HepG2 (cell line): ENCODE data around the gene USP14.
"Not testable (repeated sequence)": the region's sequence is repeated elsewhere in the genome, so short reads cannot be mapped to it uniquely, and the experiment has no call there.

Source experiments
- CTCF ChIP-seq: sonication (generic); formaldehyde crosslinking; IDR thresholded peaks from 2 replicates; pipeline ENCODE4 v1.5.0; 2020; ENCODE audit warnings: mild to moderate bottlenecking, missing genetic modification reagents, moderate library complexity
- PHF20 ChIP-seq: sonication (generic); formaldehyde crosslinking; IDR thresholded peaks from 2 replicates; pipeline ENCODE4 v1.5.0; 2020; ENCODE audit warnings: mild to moderate bottlenecking, missing genetic modification reagents
- ZNF704 ChIP-seq: sonication (generic); formaldehyde crosslinking; IDR thresholded peaks from 2 replicates; pipeline ENCODE4 v1.8.1; 2023; ENCODE audit warnings: mild to moderate bottlenecking, inconsistent platforms, moderate library complexity, missing genetic modification reagents, borderline replicate concordance

GRCh38 chr18:110351-111201 is 47.8 kb upstream of the USP14 start:
- TF ChIP-seq CTCF, PHF20, ZNF704 (CRISPR knock-in tag): not testable (repeated sequence)
